ENCODE data around the gene CDC42SE1. TPM values are rescaled to one million over a fixed set of nuclear protein-coding genes. Genes with fewer than 3 reads are reported as not detected.

The CDC42SE1 gene
- total and polyA plus RNA-seq, 9 of the 15 experiments (the other 6 are each of a cell fraction or from before 2014, with no cell fraction given): 78.1 to 189 (median 114) TPM

DNA sequence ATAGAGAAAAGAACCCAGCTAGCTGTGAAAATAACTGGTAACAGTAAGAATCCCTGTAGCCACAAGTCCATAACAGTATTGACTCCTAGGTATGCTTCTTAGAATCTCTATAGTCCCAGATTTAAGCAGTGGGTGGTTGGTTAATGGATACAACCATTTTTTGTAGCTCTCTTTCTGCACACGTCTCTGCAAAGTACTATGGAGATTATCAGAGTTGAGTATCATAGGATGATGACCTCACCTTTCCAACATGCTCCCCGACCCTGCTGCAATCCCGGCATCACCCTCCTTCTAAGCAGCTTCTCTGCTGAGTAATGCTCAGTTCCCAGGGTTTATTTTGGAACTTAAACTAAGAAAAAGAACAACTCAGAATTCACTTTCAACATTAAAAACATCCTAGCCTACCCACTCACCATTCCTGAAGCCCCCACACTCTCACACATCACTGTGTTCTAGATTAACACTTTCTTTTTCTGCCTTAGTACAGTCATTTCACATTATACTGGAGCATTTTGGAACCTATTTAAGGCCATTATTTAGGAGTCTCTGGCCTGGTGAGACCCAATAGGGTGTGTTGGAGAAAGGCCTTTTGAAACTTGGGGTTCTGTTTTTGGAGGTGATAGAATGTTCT lies 3.4 kb upstream of the CDC42SE1 start (continued):
- TF ChIP-seq, protein P1, sequence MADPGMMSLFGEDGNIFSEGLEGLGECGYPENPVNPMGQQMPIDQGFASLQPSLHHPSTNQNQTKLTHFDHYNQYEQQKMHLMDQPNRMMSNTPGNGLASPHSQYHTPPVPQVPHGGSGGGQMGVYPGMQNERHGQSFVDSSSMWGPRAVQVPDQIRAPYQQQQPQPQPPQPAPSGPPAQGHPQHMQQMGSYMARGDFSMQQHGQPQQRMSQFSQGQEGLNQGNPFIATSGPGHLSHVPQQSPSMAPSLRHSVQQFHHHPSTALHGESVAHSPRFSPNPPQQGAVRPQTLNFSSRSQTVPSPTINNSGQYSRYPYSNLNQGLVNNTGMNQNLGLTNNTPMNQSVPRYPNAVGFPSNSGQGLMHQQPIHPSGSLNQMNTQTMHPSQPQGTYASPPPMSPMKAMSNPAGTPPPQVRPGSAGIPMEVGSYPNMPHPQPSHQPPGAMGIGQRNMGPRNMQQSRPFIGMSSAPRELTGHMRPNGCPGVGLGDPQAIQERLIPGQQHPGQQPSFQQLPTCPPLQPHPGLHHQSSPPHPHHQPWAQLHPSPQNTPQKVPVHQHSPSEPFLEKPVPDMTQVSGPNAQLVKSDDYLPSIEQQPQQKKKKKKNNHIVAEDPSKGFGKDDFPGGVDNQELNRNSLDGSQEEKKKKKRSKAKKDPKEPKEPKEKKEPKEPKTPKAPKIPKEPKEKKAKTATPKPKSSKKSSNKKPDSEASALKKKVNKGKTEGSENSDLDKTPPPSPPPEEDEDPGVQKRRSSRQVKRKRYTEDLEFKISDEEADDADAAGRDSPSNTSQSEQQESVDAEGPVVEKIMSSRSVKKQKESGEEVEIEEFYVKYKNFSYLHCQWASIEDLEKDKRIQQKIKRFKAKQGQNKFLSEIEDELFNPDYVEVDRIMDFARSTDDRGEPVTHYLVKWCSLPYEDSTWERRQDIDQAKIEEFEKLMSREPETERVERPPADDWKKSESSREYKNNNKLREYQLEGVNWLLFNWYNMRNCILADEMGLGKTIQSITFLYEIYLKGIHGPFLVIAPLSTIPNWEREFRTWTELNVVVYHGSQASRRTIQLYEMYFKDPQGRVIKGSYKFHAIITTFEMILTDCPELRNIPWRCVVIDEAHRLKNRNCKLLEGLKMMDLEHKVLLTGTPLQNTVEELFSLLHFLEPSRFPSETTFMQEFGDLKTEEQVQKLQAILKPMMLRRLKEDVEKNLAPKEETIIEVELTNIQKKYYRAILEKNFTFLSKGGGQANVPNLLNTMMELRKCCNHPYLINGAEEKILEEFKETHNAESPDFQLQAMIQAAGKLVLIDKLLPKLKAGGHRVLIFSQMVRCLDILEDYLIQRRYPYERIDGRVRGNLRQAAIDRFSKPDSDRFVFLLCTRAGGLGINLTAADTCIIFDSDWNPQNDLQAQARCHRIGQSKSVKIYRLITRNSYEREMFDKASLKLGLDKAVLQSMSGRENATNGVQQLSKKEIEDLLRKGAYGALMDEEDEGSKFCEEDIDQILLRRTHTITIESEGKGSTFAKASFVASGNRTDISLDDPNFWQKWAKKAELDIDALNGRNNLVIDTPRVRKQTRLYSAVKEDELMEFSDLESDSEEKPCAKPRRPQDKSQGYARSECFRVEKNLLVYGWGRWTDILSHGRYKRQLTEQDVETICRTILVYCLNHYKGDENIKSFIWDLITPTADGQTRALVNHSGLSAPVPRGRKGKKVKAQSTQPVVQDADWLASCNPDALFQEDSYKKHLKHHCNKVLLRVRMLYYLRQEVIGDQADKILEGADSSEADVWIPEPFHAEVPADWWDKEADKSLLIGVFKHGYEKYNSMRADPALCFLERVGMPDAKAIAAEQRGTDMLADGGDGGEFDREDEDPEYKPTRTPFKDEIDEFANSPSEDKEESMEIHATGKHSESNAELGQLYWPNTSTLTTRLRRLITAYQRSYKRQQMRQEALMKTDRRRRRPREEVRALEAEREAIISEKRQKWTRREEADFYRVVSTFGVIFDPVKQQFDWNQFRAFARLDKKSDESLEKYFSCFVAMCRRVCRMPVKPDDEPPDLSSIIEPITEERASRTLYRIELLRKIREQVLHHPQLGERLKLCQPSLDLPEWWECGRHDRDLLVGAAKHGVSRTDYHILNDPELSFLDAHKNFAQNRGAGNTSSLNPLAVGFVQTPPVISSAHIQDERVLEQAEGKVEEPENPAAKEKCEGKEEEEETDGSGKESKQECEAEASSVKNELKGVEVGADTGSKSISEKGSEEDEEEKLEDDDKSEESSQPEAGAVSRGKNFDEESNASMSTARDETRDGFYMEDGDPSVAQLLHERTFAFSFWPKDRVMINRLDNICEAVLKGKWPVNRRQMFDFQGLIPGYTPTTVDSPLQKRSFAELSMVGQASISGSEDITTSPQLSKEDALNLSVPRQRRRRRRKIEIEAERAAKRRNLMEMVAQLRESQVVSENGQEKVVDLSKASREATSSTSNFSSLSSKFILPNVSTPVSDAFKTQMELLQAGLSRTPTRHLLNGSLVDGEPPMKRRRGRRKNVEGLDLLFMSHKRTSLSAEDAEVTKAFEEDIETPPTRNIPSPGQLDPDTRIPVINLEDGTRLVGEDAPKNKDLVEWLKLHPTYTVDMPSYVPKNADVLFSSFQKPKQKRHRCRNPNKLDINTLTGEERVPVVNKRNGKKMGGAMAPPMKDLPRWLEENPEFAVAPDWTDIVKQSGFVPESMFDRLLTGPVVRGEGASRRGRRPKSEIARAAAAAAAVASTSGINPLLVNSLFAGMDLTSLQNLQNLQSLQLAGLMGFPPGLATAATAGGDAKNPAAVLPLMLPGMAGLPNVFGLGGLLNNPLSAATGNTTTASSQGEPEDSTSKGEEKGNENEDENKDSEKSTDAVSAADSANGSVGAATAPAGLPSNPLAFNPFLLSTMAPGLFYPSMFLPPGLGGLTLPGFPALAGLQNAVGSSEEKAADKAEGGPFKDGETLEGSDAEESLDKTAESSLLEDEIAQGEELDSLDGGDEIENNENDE (IDR thresholded peaks at IDR 0.05; ENCODE audit: low read depth, low read length): no peak
- no peak for TF ChIP-seq PTRF (tag; IDR thresholded peaks at IDR 0.05)
- TF ChIP-seq TEAD2 (tag; IDR thresholded peaks at IDR 0.05): no peak
- TF ChIP-seq, protein P2, sequence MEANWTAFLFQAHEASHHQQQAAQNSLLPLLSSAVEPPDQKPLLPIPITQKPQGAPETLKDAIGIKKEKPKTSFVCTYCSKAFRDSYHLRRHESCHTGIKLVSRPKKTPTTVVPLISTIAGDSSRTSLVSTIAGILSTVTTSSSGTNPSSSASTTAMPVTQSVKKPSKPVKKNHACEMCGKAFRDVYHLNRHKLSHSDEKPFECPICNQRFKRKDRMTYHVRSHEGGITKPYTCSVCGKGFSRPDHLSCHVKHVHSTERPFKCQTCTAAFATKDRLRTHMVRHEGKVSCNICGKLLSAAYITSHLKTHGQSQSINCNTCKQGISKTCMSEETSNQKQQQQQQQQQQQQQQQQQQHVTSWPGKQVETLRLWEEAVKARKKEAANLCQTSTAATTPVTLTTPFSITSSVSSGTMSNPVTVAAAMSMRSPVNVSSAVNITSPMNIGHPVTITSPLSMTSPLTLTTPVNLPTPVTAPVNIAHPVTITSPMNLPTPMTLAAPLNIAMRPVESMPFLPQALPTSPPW (CRISPR knock-in tag; IDR thresholded peaks at IDR 0.05): peak; percentile 31; the same call in 1 of the 2 replicates
- TF ChIP-seq, protein P3, sequence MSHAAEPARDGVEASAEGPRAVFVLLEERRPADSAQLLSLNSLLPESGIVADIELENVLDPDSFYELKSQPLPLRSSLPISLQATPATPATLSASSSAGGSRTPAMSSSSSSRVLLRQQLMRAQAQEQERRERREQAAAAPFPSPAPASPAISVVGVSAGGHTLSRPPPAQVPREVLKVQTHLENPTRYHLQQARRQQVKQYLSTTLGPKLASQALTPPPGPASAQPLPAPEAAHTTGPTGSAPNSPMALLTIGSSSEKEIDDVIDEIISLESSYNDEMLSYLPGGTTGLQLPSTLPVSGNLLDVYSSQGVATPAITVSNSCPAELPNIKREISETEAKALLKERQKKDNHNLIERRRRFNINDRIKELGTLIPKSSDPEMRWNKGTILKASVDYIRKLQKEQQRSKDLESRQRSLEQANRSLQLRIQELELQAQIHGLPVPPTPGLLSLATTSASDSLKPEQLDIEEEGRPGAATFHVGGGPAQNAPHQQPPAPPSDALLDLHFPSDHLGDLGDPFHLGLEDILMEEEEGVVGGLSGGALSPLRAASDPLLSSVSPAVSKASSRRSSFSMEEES (CRISPR knock-in tag; IDR thresholded peaks at IDR 0.05): no peak
- TF ChIP-seq ZNF766 (CRISPR knock-in tag; conservative IDR thresholded peaks at IDR 0.05): peak; percentile 96
- TF ChIP-seq ATF1 (CRISPR knock-in tag; IDR thresholded peaks at IDR 0.05): no peak
- TF ChIP-seq ATF1 (tag; IDR thresholded peaks at IDR 0.05): peak; percentile 67
- TF ChIP-seq ZNF174 (CRISPR knock-in tag; IDR thresholded peaks at IDR 0.05): no peak
- peak; percentile 58; the same call in 1 of the 2 replicates for TF ChIP-seq CREM (IDR thresholded peaks at IDR 0.05; ENCODE audit: low read depth)
- no peak for TF ChIP-seq NFRKB (IDR thresholded peaks at IDR 0.05; ENCODE audit: low read depth)
- TF ChIP-seq KLF16 (IDR thresholded peaks at IDR 0.05): no peak

All from K562 (cell line).